GM12878 (cell line): ENCODE measurements around the gene WNT5A. TPM values are rescaled to one million over a fixed set of nuclear protein-coding genes. Genes with fewer than 3 reads are reported as not detected.

ENCODE experiments used
- ATAC-seq: fragments of 200-7000 bp; cut with Tn5 transposase; 3 replicates; pipeline ENCODE4 v1.9.1; 2020; ENCODE audit warnings: mild to moderate bottlenecking, moderate library complexity
- BruUV-seq: library from RNA; stranded (reverse); fragments of 400-500 nt; replicated peaks from 2 replicates; lab custom pipeline; 2021; lab: Mats Ljungman, UMichigan
- CTCF ChIA-PET: fragments of 300-600 bp; sonication (Branson Sonifier 250); formaldehyde crosslinking; extraction: SDS; loops from one replicate; lab custom pipeline; 2021; ENCODE audit warnings: inconsistent platforms; lab: Yijun Ruan, JAX
- POLR2A ChIA-PET: fragments of 350-600 bp; formaldehyde crosslinking; extraction: SDS; loops from one replicate; lab custom pipeline; 2021; ENCODE audit warnings: inconsistent platforms; lab: Charles Lee
- RAD21 ChIA-PET: fragments of 300-600 bp; sonication (Branson Sonifier 250); formaldehyde crosslinking; loops from one replicate; lab custom pipeline; 2023; ENCODE audit warnings: antibody characterized with exemption; ENCODE audit not compliant: unreplicated experiment; lab: Charles Lee
- SMC1A ChIA-PET: fragments of 300-600 bp; sonication (Branson Sonifier 250); formaldehyde crosslinking; loops from one replicate; lab custom pipeline; 2023; ENCODE audit not compliant: unreplicated experiment, uncharacterized antibody; lab: Charles Lee
- DNase-seq: peaks from one replicate; pipeline ENCODE4 v3.0.0-alpha.2; 2011; ENCODE audit warnings: low read depth, low spot score
- FAIRE-seq: peaks from 3 replicates; lab custom pipeline; 2011; peaks lifted over from hg19 to GRCh38; lab: Jason Lieb, UNC
- H2AFZ ChIP-seq: 2 replicates; pipeline ENCODE4 v1.6.0; 2011; ENCODE audit warnings: low read depth, low read length, control low read depth; ENCODE audit not compliant: control insufficient read depth
- H3K27ac ChIP-seq: 2 replicates; pipeline ENCODE4 v1.5.1; 2011; ENCODE audit warnings: control low read depth; ENCODE audit not compliant: control insufficient read depth, insufficient read depth
- H3K27me3 ChIP-seq, 2 experiments: replicated peaks in 1 of 2; 2 replicates each; pipeline versions ENCODE4 v1.6.0 to v1.6.1; 2011; ENCODE audit warnings: low read length in 1 of 2; ENCODE audit not compliant: control insufficient read depth in 2 of 2, insufficient read depth in 2 of 2
- H3K36me3 ChIP-seq, 2 experiments: 2 replicates each; pipeline ENCODE4 v1.5.1; 2011; ENCODE audit warnings: low read length in 1 of 2; ENCODE audit not compliant: control insufficient read depth in 2 of 2, insufficient read depth in 2 of 2
- H3K4me1 ChIP-seq: 2 replicates; pipeline ENCODE4 v1.6.1; 2011; ENCODE audit warnings: mild to moderate bottlenecking, low read length, moderate library complexity, mixed read lengths; ENCODE audit not compliant: control insufficient read depth, insufficient read depth
- H3K4me2 ChIP-seq: 2 replicates; pipeline ENCODE4 v1.6.0; 2011; ENCODE audit warnings: control low read depth; ENCODE audit not compliant: control insufficient read depth, insufficient read depth
- H3K4me3 ChIP-seq: fragments of 200-600 bp; sonication (generic); 2 replicates; pipeline ENCODE4 v1.5.1; 2016
- H3K79me2 ChIP-seq: 2 replicates; pipeline ENCODE4 v1.6.0; 2011; ENCODE audit warnings: low read length; ENCODE audit not compliant: control insufficient read depth, insufficient read depth
- H3K9ac ChIP-seq: 2 replicates; pipeline ENCODE4 v1.8.0; 2011; ENCODE audit warnings: low read length, control low read depth, mixed read lengths; ENCODE audit not compliant: control insufficient read depth, insufficient read depth
- H3K9me3 ChIP-seq: replicated peaks from 3 replicates; pipeline ENCODE4 v1.5.1; 2011; ENCODE audit warnings: mild to moderate bottlenecking, low read length; ENCODE audit not compliant: control insufficient read depth, insufficient read depth
- H4K20me1 ChIP-seq: 2 replicates; pipeline ENCODE4 v1.6.0; 2011; ENCODE audit not compliant: control insufficient read depth, insufficient read depth
- BMI1 ChIP-seq: fragments of 450-650 bp; IDR thresholded peaks from 2 replicates; pipeline ENCODE4 v1.6.1; 2016; ENCODE audit warnings: mild to moderate bottlenecking, moderate library complexity, borderline replicate concordance
- DPF2 ChIP-seq: fragments of 450-650 bp; IDR thresholded peaks from 2 replicates; pipeline ENCODE4 v1.6.1; 2017; ENCODE audit warnings: mild to moderate bottlenecking
- FOXK2 ChIP-seq: fragments of 450-650 bp; IDR thresholded peaks from 2 replicates; pipeline ENCODE4 v1.6.1; 2017; ENCODE audit warnings: mild to moderate bottlenecking, moderate library complexity
- HDAC2 ChIP-seq: fragments of 200-600 bp; sonication (generic); IDR thresholded peaks from 2 replicates; pipeline ENCODE4 v1.6.1; 2017
- NR2C2 ChIP-seq: IDR thresholded peaks from 2 replicates; pipeline ENCODE4 v1.6.1; 2011; ENCODE audit warnings: borderline replicate concordance, low read depth; ENCODE audit not compliant: control insufficient read depth, insufficient read length
- SMAD1 ChIP-seq: fragments of 450-650 bp; IDR thresholded peaks from 2 replicates; pipeline ENCODE4 v1.6.1; 2018; ENCODE audit warnings: mild to moderate bottlenecking, low read depth; ENCODE audit not compliant: partially characterized antibody
- SMARCA5 ChIP-seq: fragments of 450-650 bp; IDR thresholded peaks from 2 replicates; pipeline ENCODE4 v1.6.1; 2017; ENCODE audit warnings: mild to moderate bottlenecking
- STAT1 ChIP-seq: fragments of 450-650 bp; conservative IDR thresholded peaks from 2 replicates; pipeline ENCODE4 v1.6.1; 2014; ENCODE audit warnings: antibody characterized with exemption, mild to moderate bottlenecking
- TAF1 ChIP-seq: IDR thresholded peaks from 2 replicates; pipeline ENCODE4 v1.6.1; 2011; ENCODE audit warnings: mild to moderate bottlenecking, low read depth, low read length, borderline replicate concordance
- ZSCAN29 ChIP-seq: fragments of 450-650 bp; IDR thresholded peaks from 2 replicates; pipeline ENCODE4 v1.6.1; 2017; ENCODE audit warnings: mild to moderate bottlenecking, moderate library complexity
- WGBS: methylation state at CpG from one replicate; pipeline ENCODE4 v1.1.6; 2016; ENCODE audit warnings: low lambda C conversion rate; ENCODE audit not compliant: insufficient replicate concordance, insufficient coverage; ENCODE audit errors: missing lambda C conversion rate; 5-methylcytosine and 5-hydroxymethylcytosine counted together
- in situ Hi-C: fragments of 300-500 bp; cut with MboI; formaldehyde crosslinking; loops from 9 replicates; pipeline ENCODE4 v1.14.3; 2018; ENCODE audit warnings: mixed read lengths
- intact Hi-C: fragments of 100-400 bp; cut with micrococcal nuclease; formaldehyde crosslinking; loops from one replicate; pipeline ENCODE4 v1.14.2; 2022; ENCODE audit not compliant: unreplicated experiment
- polyA plus RNA-seq, 11 experiments: library from polyadenylated mRNA; depleted of rRNA in 4 of 11; unstranded in 6 of 11; stranded (reverse) in 5 of 11; fragments of >200 nt; fragmentation: Nextera tagmentation in 4 of 11; fragmentation: Illumina TruSeq in 1 of 11; extraction: Ambion mirVana in 4 of 11; extraction: Trizol in 1 of 11; gene quantifications; 1 replicate in 1 of 11; 2 replicates in 10 of 11; pipeline versions ENCODE4 v1.2.1 to v1.2.3, GENCODE V29; 2011 to 2016; ENCODE audit warnings: inconsistent platforms in 2 of 11, missing spikeins in 2 of 11, low read depth in 1 of 11
- total RNA-seq, 4 experiments: library from RNA; depleted of rRNA in 3 of 4; stranded (reverse); fragments of >200 nt in 3 of 4; fragmentation: Illumina TruSeq in 1 of 4; extraction: Trizol in 1 of 4; gene quantifications; 2 replicates each; pipeline versions ENCODE4 v1.2.1 to v1.2.3, GENCODE V29; 2013 to 2021
- TF ChIP-seq, protein P1 (sequence below): fragments of 450-650 bp; IDR thresholded peaks from 2 replicates; pipeline ENCODE4 v1.6.1; 2018; ENCODE audit warnings: mild to moderate bottlenecking, low read depth, moderate library complexity; ENCODE audit not compliant: partially characterized antibody
- TF ChIP-seq, protein P2 (sequence below): fragments of 150-350 bp; IDR thresholded peaks from 2 replicates; pipeline ENCODE4 v1.6.1; 2016; ENCODE audit warnings: low read depth, low read length

Gene WNT5A
- total and polyA plus RNA-seq, 10 of the 15 experiments (the other 5 are each of a cell fraction or from before 2014, with no cell fraction given), result 0.06 to 2.8 (median 0.39) TPM

GRCh38 chr3:55440104-55440708 is 46.9 kb downstream of the WNT5A start:
- in situ Hi-C loops (no loop called here), intact Hi-C loops (no loop called here)
- POLR2A ChIA-PET, result no interaction called here
- Histone ChIP-seq H2AFZ (no peak overlapping the region), H3K79me2 (no peaks in the 10 kb centered on the region), H3K36me3 (no peaks in the 10 kb centered on the region), H3K4me3 (no peak overlapping the region), H3K9ac (no peak overlapping the region), H3K4me1 (no peaks in the 10 kb centered on the region), H3K4me2 (no peak overlapping the region), H4K20me1 (no peaks in the 10 kb centered on the region), H3K27ac (no peak overlapping the region), H3K27me3 (no peaks in the 10 kb centered on the region; a peak in 1 of 4 replicates), H3K9me3 (no peaks in the 10 kb centered on the region)
- TF ChIP-seq FOXK2, result no peak
- no peak for FAIRE-seq
- DNase-seq, result no peak
- WGBS, result 13% methylated on average over 2 of the region's 2 CpGs
- SMC1A ChIA-PET, result no interaction called here
- ATAC-seq, result no peak
- BruUV-seq, result no TSS peak
- CTCF ChIA-PET, result interaction anchor here (1.1 to 1.6 kb wide), 2 partner anchors 13 to 857 kb away, joined by 3 to 4 read pairs; no protein-coding TSS in a partner anchor
- RAD21 ChIA-PET, result no interaction called here

GRCh38 chr3:55439657-55440056 is 47.4 kb downstream of the WNT5A start:
- POLR2A ChIA-PET, result no interaction called here
- in situ Hi-C loops, result no loop called here
- no peak for FAIRE-seq
- TF ChIP-seq SMARCA5, result no peak
- no peak for TF ChIP-seq NR2C2
- no peak for TF ChIP-seq DPF2
- TF ChIP-seq, protein P1, sequence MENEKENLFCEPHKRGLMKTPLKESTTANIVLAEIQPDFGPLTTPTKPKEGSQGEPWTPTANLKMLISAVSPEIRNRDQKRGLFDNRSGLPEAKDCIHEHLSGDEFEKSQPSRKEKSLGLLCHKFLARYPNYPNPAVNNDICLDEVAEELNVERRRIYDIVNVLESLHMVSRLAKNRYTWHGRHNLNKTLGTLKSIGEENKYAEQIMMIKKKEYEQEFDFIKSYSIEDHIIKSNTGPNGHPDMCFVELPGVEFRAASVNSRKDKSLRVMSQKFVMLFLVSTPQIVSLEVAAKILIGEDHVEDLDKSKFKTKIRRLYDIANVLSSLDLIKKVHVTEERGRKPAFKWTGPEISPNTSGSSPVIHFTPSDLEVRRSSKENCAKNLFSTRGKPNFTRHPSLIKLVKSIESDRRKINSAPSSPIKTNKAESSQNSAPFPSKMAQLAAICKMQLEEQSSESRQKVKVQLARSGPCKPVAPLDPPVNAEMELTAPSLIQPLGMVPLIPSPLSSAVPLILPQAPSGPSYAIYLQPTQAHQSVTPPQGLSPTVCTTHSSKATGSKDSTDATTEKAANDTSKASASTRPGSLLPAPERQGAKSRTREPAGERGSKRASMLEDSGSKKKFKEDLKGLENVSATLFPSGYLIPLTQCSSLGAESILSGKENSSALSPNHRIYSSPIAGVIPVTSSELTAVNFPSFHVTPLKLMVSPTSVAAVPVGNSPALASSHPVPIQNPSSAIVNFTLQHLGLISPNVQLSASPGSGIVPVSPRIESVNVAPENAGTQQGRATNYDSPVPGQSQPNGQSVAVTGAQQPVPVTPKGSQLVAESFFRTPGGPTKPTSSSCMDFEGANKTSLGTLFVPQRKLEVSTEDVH, result no peak
- TF ChIP-seq ZSCAN29, result no peak
- no peak for TF ChIP-seq BMI1
- no peak for TF ChIP-seq TAF1
- TF ChIP-seq SMAD1, result no peak
- TF ChIP-seq, protein P2, sequence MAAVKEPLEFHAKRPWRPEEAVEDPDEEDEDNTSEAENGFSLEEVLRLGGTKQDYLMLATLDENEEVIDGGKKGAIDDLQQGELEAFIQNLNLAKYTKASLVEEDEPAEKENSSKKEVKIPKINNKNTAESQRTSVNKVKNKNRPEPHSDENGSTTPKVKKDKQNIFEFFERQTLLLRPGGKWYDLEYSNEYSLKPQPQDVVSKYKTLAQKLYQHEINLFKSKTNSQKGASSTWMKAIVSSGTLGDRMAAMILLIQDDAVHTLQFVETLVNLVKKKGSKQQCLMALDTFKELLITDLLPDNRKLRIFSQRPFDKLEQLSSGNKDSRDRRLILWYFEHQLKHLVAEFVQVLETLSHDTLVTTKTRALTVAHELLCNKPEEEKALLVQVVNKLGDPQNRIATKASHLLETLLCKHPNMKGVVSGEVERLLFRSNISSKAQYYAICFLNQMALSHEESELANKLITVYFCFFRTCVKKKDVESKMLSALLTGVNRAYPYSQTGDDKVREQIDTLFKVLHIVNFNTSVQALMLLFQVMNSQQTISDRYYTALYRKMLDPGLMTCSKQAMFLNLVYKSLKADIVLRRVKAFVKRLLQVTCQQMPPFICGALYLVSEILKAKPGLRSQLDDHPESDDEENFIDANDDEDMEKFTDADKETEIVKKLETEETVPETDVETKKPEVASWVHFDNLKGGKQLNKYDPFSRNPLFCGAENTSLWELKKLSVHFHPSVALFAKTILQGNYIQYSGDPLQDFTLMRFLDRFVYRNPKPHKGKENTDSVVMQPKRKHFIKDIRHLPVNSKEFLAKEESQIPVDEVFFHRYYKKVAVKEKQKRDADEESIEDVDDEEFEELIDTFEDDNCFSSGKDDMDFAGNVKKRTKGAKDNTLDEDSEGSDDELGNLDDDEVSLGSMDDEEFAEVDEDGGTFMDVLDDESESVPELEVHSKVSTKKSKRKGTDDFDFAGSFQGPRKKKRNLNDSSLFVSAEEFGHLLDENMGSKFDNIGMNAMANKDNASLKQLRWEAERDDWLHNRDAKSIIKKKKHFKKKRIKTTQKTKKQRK, result no peak
- no peak for TF ChIP-seq HDAC2
- TF ChIP-seq STAT1, result no peak

More at GRCh38 chr3:55439657-55440056, 47.4 kb downstream of the WNT5A start:
- ATAC-seq (no peak), DNase-seq (no peak)
- H3K36me3 ChIP-seq, result no peaks in the 10 kb centered on the region
- H3K4me2 ChIP-seq, result no peak overlapping the region
- no peaks in the 10 kb centered on the region for H3K9me3 ChIP-seq
- RAD21 ChIA-PET, result no interaction called here
- no peak overlapping the region for H3K9ac ChIP-seq
- no TSS peak for BruUV-seq
- SMC1A ChIA-PET, result no interaction called here
- WGBS, result 30% methylated on average over 3 of the region's 3 CpGs
- no peak overlapping the region for H3K27ac ChIP-seq
- CTCF ChIA-PET, result interaction anchor here (1.1 to 1.6 kb wide), 2 partner anchors 13 to 858 kb away, joined by 3 to 4 read pairs; no protein-coding TSS in a partner anchor
- no peak overlapping the region for H3K4me3 ChIP-seq
- intact Hi-C loops, result loop anchor here (10.0 kb wide), 2 partner anchors 585 to 605 kb away; no protein-coding TSS in a partner anchor
- no peak overlapping the region for H2AFZ ChIP-seq
- H4K20me1 ChIP-seq, result no peaks in the 10 kb centered on the region
- no peaks in the 10 kb centered on the region for H3K79me2 ChIP-seq
- no peaks in the 10 kb centered on the region for H3K4me1 ChIP-seq
- H3K27me3 ChIP-seq, result no peaks in the 10 kb centered on the region; a peak in 1 of 4 replicates
